Kidney (tissue), 14 donors: ENCODE measurements around the gene ZNF423. TPM values are rescaled to one million over a fixed set of nuclear protein-coding genes. Genes with fewer than 3 reads are reported as not detected.

Experiments used
- DNase-seq, 5 donors: peaks; one replicate each; pipeline ENCODE4 v3.0.0-alpha.2; 2013 to 2020
- FAIRE-seq: peaks from 2 replicates; lab custom pipeline; 2012; peaks lifted over from hg19 to GRCh38; lab: Jason Lieb, UNC
- H3K27ac ChIP-seq, 2 donors: one replicate each; pipeline ENCODE4 v1.7.0; 2013; ENCODE audit warnings: low read depth in 2 of 2, low read length in 2 of 2, inconsistent platforms in 1 of 2
- H3K27me3 ChIP-seq: one replicate; pipeline ENCODE4 v1.7.1; 2013; ENCODE audit warnings: low read length, inconsistent platforms; ENCODE audit not compliant: control insufficient read depth, insufficient read depth
- H3K36me3 ChIP-seq, 3 donors: one replicate each; pipeline versions ENCODE4 v1.7.0 to v1.7.1; 2013; ENCODE audit warnings: low read length in 3 of 3, control low read depth in 1 of 3, inconsistent platforms in 1 of 3; ENCODE audit not compliant: insufficient read depth in 3 of 3, control insufficient read depth in 2 of 3
- H3K4me1 ChIP-seq, 3 donors: one replicate each; pipeline versions ENCODE4 v1.7.0 to v1.7.1; 2013; ENCODE audit warnings: low read length in 3 of 3, inconsistent platforms in 1 of 3, low read depth in 1 of 3; ENCODE audit not compliant: control insufficient read depth in 2 of 3, insufficient read depth in 2 of 3
- H3K4me3 ChIP-seq, 3 donors: one replicate each; pipeline versions ENCODE4 v1.7.0 to v1.8.1; 2013; ENCODE audit warnings: low read length in 3 of 3, control low read depth in 1 of 3, inconsistent platforms in 1 of 3
- H3K9ac ChIP-seq, 3 donors: one replicate each; pipeline versions ENCODE4 v1.7.0 to v1.7.1; 2013; ENCODE audit warnings: low read length in 3 of 3, control low read depth in 1 of 3, inconsistent platforms in 1 of 3
- H3K9me3 ChIP-seq, 3 donors: one replicate each; pipeline versions ENCODE4 v1.7.0 to v1.7.1; 2013; ENCODE audit warnings: low read length in 3 of 3, control low read depth in 1 of 3, inconsistent platforms in 1 of 3; ENCODE audit not compliant: control insufficient read depth in 2 of 3, insufficient read depth in 1 of 3
- intact Hi-C: fragments of 100-400 bp; cut with DNase I; formaldehyde crosslinking; loops from one replicate; pipeline ENCODE4 v1.11.1; 2022
- polyA plus RNA-seq: library from polyadenylated mRNA; stranded (reverse); fragments of 350-450 nt; fragmentation: Illumina TruSeq; extraction: RNeasy Lipid Tissue Mini Kit (QIAGEN cat#74804); gene quantifications from one replicate; pipeline ENCODE4 v1.2.3, GENCODE V29; 2014; ENCODE audit warnings: low read depth, low replicate concordance; ENCODE audit not compliant: insufficient read depth
- total RNA-seq: library from RNA; stranded (reverse); fragmentation: NEBNext Ultra II Directional; extraction: Animal tissue kit (Norgen Biotek cat#: 25700); gene quantifications from one replicate; pipeline ENCODE4 v1.2.1, GENCODE V29; 2021
- TF ChIP-seq, protein P1 (sequence below): IDR thresholded peaks from 3 replicates; pipeline ENCODE4 v1.5.1; 2012; ENCODE audit warnings: mild to moderate bottlenecking, moderate library complexity, borderline replicate concordance; ENCODE audit not compliant: insufficient read depth; ENCODE audit errors: extremely low read depth
- donor health status: control.
- donor health status: control.
- donor health status: control.
- donor health status: control.
- donor health status: control.
- donor health status: DM: yes; HTN: yes; CAD: no.
- donor health status: Normal renal cell carcinoma (clear cell type).

Gene ZNF423
- total and polyA plus RNA-seq, 2 donors from 2014 or later: 2.0 to 8.4 TPM

DNA sequence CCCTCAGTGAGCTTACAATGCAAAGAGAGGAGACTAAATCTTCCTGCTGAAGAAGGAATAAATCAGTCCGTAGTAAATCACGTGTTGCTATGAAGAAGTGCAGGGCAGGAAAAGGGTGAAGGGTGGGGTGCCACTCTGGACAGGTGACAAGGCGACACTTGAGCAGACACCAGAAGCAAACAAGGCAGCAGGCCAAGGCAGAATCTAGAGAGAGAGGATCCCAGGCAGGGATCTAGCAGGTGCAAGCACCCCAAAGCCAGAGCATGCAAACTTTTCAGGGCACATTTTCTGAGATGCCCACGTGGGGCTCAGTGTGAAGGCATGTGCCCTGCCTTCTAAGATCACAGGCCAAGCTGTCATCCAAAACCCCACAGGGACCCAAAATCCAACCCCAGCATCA is 193.3 kb downstream of the ZNF423 start:
- no peaks in the 10 kb centered on the region for H3K36me3 ChIP-seq
- H3K4me1 ChIP-seq: peaks cover 0 to 2% (median 0%) of the 10 kb centered on the region in 3 donors
- peak in 1 of 5 donors; percentile 8 for DNase-seq
- no peaks in the 10 kb centered on the region for H3K9me3 ChIP-seq
- no peak overlapping the region for H3K4me3 ChIP-seq
- no peak overlapping the region for H3K9ac ChIP-seq
- no peak overlapping the region for H3K27ac ChIP-seq
- H3K27me3 ChIP-seq: no peaks in the 10 kb centered on the region
- TF ChIP-seq, protein P1, sequence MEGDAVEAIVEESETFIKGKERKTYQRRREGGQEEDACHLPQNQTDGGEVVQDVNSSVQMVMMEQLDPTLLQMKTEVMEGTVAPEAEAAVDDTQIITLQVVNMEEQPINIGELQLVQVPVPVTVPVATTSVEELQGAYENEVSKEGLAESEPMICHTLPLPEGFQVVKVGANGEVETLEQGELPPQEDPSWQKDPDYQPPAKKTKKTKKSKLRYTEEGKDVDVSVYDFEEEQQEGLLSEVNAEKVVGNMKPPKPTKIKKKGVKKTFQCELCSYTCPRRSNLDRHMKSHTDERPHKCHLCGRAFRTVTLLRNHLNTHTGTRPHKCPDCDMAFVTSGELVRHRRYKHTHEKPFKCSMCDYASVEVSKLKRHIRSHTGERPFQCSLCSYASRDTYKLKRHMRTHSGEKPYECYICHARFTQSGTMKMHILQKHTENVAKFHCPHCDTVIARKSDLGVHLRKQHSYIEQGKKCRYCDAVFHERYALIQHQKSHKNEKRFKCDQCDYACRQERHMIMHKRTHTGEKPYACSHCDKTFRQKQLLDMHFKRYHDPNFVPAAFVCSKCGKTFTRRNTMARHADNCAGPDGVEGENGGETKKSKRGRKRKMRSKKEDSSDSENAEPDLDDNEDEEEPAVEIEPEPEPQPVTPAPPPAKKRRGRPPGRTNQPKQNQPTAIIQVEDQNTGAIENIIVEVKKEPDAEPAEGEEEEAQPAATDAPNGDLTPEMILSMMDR: no peak
- no peak for FAIRE-seq
- intact Hi-C loops: no loop called here

DNA sequence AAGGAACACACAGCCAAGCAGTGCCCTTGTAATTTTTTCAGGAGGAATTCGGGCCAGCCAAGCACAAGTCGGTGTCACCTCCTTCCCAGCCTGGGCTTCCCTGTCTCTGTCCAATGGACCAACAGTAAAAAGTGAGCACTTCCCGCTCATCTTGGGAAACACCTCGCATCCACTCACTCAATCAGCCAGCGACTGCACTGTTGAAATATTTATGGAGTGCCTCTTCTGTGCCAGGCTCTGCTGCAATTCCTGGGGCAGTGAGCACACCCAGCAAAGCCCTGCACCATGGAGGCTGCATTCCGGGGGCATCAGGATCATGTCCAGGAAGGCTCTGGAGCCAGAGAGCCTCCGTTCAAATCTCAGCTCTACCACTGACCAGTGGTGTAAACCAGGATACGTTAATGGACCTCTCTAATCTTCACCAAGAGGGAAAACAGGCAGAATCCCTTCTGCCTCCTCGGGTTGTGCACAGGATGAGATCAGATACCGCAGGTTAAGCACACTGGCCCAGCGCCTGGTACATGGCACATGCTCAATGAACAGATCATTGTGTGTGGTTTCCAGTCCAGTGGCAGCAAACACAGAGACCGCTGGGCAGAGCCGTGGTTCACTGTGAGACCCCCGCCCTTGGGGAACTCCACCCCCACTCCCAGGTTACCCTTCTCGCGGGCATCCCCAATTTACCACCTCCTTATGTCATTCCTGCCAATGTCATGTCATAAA is 194.3 kb downstream of the ZNF423 start:
- intact Hi-C loops: no loop called here
- Histone ChIP-seq H3K9me3 (no peaks in the 10 kb centered on the region), H3K4me1 (peaks cover 0 to 2% (median 0%) of the 10 kb centered on the region in 3 donors), H3K27me3 (no peaks in the 10 kb centered on the region), H3K27ac (no peak overlapping the region), H3K9ac (no peak overlapping the region), H3K36me3 (no peaks in the 10 kb centered on the region), H3K4me3 (no peak overlapping the region)
- peak in 1 of 5 donors; percentile 19 for DNase-seq
- TF ChIP-seq, protein P1: no peak
- FAIRE-seq: no peak

DNA sequence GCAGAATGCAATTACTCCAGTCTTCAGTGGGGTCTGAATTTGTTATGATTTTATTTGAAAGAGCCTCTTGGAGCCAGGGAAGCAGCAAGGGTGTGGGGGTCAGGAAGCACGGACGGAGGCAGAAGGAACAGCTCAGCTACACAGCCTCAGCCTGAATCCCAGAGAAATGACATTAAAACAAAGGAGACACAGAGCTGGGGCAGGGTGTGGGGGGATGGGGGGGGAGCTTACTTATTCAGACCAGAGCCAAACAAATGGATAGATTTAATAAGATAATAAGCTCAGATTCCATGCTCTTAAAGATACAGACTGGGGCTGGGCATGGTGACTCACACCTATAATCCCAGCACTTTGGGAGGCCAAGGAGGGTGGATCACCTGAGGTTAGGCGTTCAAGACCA is 195.3 kb downstream of the ZNF423 start:
- no peak for DNase-seq
- Histone ChIP-seq H3K4me1 (no peaks in the 10 kb centered on the region), H3K9ac (no peak overlapping the region), H3K27ac (no peak overlapping the region), H3K4me3 (no peak overlapping the region), H3K27me3 (no peaks in the 10 kb centered on the region), H3K36me3 (no peaks in the 10 kb centered on the region), H3K9me3 (no peaks in the 10 kb centered on the region)
- intact Hi-C loops: no loop called here
- TF ChIP-seq, protein P1: no peak
- FAIRE-seq: no peak
